DMS 273 (cell line): ENCODE results near the gene ZNF827.

Experiments used
- DNase-seq: peaks from one replicate; lab custom pipeline; 2025; ENCODE audit not compliant: unreplicated experiment; lab: John Stamatoyannopoulos, UW

The ZNF827 gene

DNA sequence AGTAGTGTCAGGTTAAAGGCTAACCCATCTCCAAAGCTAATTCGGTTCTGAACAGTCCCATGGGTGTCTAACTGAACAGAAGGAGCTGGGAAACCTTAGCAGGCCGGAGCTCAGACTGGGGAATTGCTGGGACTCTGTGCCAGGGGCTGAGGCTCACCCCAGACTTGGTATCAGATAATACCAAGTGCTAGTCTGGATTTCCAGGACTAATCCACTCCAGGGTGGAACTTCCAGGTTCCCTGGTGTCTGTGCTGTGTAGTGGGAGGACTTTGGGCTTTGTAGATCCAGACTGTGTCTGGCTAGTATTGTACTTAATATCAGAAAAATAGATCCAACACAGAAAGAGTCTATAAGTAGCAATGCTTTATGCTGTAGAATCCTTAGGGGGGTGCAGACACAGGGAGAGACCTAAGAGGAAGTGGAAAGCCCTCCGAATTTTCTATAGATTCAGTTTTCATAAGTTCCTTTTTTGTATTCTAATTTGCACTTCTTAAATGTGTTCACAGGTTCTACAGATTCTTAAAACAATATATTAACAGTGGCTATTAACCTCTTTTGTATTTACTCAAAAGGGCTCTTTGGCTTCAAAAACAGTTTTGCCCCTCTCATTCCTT, 4.1 kb downstream of the ZNF827 start:
- peak; percentile 51 for DNase-seq

DNA sequence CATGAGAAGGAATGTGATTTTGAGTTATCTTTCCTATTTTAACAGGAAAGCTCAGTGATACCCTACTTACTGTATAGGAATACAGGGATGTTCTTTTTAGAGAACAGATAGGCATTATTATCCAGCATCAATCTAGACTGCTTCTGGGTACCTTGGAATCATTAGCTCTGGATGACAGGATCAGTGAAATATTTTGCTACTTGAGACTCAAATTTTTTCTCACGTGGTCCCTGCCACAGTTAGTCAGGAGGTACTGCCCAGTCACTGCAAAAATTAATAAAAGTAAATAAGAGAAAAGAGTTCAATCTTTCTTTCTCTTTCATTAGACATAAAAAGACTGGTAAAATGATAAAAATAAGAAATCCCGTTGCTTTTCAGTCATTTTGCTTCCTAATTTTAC, 5.5 kb downstream of the ZNF827 start:
- DNase-seq: no peak

DNA sequence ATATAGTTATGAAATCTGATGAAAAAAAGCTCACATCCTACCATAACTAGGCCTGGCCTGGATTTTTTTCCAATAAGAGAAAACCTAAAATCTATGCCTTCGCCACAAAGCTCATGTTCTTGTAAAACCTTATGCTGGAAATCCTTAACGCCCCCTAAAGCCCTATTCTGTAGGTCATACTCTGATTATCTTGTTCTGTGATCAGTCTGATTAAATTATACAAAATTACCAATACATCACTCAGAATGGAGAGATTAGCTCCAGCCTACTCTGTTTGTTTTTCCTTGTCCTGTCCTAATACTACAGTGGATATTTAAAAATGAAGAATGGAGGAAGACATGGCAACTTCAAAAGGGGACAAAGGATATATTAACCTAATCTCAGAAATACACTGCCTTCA, 7.2 kb downstream of the ZNF827 start:
- DNase-seq: no peak

DNA sequence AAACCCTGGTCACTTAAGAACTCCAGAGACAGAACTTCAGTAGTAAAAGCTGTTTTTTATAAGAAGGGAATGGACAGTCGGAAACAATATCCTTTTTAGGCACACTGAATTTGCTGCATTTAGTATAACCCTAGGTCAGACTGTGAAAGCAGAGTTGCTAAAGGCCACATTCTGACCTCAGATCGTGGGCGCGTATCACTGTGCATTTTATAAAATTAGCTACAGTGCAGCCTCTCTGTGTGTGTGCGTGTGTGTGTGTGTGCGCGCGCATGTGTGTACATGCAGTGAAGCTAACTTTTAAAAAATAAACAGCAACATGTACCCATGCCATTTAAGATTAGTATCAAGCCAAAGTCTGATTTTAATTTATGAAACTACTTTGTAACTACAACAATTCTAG, 8.0 kb downstream of the ZNF827 start:
- no peak for DNase-seq

DNA sequence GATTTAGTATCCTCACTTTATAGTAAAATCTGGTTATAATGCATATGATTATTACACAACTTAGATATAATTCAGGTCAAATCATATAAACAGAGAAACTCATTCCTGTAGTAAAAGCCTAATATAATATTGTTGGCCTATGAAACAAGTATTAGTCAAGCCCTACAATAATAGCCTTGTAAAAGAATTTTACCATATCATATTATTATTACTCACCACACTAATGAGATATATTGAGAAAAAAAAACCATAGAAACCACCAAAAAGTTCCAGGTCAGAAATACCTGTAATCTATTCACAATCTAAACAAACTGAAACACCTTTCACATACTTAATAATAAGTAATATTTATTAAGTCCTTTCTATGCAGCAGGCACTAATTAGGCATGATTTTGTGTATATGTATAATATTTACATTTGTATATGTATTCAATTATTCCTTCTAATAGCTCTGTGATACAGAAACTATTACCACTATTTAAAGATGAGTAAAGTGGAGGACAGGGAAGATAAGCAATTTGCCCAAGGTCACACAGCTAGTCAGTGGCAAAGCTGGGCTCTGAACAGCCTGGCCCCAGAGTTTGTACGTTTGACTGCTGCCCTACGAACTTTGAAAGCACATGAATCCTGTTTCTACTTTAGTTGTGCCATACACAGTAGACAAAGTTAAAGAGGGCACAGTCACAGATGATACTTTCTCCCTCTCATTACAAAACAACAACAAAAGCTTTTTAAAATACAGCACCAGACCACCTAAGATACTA, 9.0 kb downstream of the ZNF827 start:
- DNase-seq: no peak

DNA sequence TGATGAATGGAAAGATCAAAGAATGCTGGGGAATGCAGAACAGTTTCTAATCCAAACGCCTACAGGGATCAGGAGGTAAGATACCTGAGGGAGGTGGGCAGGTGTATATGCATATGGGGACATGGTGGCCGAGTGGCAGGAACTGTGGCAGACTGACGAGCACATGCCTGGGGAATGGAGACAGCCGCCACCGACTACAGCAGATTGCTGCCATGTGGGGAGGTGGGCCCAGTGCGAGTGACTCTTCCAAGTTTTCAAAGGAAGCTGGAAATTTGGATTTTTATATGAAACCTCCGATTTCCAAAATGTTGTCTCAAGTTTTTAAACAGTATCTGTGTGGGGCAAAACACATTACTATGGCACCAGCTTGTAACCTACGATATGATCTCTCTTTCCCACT, 9.9 kb downstream of the ZNF827 start:
- DNase-seq: no peak

DNA sequence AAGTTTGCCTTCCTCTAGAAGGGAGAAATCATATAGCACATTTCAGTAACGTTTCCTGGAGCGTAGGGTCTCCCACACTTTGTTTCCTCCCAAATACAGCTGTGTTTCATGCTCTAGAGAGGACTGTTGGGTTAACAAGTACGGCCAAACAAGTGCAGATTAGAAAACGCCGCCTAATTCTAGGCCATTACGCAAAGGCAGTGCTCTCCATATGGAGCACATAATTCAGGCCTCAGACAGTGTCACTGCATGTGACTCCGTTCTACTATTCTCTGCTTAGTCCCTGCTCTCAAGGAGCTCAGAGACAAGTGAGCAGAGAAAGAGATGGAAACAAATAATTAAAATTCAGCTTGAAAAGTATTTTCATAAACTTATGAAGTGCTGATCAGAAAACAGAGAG, 11.6 kb downstream of the ZNF827 start:
- no peak for DNase-seq

DNA sequence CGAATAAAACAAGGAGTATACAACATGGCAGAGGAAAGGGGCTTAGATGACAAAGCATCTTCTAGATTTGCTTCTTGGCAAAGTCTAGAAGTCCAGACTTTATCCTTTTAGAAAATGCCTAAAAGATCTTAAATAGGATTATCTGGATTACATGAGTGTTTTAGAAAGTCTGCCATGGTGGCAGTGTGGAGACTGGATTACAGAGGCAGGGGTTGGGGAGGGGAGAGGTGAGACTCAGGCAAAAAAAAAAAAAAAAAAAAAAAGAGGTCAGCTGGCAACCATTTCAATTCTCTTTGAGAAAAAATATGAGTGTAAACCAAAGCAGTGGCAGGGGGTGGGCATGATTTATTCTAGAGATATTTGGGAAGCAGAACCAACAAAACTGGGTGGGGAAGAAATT, 17.4 kb downstream of the ZNF827 start:
- DNase-seq: no peak

DNA sequence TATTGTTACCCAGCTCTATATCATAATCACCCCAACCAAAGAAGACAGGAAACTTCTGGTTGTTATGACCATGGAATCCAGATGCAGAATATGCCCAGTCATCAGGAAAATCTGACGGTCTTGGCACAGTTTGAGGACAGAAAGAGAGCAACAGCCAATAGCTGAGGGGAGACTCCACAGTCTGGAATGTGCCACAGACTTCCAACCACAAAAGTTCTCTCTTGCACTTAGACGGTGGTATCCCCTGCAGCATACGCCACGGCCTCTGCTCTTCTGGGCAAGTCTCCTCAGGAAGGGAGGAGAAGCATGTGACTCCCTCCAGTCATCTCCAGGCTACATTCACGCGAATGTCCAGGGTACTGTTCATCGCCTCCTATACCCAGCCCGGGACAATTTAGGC, 18.4 kb downstream of the ZNF827 start:
- no peak for DNase-seq

DNA sequence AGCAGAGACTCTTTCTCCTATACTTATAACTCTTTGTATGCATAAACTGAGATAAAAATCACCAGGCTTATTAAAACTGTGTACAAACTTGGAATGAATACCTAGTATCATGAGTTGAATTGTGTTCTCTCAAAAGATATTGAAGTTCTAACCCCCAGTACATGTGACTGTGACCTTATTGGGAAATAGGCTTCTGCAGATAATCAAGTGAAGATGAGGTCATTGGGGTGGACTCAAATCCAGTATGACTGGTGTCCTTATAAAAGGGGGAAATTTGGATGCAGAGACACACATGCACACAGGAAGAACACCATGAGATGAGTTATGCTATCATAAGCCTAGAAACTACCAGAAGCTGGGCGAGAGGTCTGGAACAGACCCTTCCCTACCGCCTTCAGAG, 26.2 kb downstream of the ZNF827 start:
- DNase-seq: no peak

DNA sequence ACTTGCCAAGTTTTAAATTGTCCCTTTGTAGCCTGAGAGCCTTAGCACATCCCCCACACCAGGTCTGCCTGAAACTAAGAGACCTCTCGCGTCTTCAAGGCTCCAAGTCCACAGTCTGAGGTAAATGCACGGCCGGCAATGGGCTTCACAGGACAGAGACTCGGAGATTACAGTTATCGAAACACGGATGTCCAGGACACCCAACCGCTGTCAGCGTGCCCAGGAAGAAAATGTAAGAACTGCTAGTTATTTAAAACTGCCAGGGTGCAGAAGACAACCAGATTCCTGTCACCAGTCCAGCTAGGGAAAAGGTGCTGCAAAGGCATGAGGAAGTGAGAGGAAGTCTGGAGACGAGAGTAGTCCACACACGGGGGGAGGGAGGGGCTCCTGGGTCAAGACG, 28.9 kb downstream of the ZNF827 start:
- DNase-seq: no peak

DNA sequence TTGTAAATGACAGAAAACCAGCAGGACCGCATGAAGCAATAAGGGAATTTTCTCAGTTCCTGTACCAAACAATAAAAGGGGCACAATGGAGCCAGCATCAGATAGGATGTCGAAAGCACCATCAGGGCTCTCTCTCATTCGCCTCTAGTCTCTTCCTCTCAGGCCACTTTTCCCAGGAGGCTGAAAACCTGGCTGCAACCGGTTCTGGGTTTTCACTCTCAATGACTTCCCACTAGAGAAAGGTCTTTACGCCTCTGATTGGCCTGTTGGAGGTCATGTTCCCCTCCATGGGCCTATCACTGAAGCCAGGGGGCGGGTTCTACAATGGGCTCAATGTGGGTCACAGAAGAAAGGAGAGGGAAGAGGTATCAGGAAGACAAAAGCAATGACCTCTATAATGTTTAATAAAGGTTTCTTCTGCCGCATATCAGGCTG, 29.3 kb downstream of the ZNF827 start:
- DNase-seq: peak; percentile 8

DNA sequence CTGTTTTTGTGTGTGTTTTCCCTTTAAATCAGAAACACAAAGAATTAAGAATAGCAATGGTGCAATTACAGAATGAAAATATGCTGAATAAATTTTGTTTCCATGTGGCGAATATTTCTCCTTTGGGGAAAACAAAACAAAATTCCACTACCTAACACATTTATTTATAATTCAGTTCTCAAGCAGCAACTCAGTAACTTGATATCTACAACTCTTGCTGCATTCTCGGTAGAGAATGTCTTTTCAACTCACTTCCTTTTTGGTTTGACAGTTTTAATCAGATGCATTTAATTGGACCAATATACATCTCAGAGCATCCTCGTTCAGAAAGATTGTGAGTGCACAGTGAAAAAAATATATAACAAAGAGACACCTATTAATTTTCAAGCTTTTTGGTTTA, 30.8 kb downstream of the ZNF827 start:
- DNase-seq: no peak

DNA sequence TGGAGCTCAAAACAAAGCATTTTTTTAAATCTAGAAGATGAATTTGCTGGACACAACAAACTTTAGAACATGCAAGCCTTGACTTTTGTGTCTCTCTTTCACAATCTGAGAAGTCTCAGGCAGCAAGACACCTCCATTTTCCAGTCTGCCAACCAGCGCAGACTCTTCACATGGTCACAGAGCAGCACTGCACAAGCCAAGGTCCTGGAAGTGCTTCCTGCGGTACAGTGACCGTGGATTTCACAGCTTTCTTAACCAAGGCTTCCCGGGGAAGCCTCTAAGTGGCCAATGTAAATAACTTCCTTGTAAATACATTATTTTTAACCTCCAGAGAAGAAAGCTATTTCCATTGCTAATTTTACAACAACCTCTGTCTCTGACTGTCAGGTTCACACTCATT, 31.2 kb downstream of the ZNF827 start:
- no peak for DNase-seq

DNA sequence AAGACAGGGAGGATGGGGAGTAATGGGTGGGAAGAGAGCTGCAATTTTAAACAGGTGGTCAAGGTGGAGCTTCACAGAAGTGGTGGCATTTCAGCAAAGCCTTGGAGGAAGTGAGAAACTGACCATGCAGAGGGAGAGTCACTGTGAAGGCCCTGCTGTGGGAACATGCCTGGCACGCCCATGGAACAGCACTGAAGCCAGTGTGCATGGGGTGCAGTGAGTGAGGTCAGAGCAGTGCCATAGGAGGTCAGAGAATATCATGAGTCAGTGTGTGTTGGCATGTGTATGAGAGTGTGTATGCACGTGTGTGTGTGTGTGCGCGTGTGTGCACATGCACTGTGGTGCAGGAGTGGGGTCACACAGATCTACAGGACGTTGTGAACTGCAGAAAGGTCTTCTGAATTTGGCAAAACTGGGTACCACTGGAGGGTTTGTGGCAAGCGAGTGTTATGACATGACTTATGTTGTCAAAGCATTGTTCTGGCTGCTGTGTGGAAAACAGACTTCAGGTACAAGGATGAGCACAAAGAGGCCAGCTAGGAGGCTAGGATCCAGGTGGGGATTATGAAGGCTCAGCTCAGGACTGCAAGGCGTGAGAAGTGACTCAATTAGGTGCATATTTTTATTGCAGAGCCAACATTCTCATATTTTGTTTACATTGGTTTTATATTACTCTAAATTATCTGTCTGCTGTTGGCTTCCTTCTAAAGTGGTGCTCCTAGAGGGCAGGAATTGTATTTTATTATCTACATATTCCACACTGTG, 34.0 kb downstream of the ZNF827 start:
- DNase-seq: no peak

DNA sequence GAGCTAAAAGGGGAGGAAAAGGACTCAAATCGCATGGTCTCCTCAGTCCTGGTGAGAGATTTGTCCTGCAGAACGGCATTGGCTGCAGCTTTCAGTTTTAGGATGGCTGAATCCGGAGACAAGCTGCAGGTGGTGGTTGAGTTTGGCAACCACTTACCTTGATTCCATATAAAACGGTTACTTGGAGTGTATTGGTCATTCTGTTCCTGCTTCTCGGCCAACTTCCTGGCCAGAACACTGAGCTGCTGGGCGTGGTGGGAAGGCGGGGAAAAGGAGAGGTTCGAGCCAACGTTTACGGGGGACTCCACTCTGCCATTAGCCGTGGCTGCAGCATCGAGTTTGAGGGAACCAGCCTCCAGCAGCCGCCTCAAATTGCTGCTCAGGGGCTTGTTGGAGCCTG, 36.1 kb downstream of the ZNF827 start:
- no peak for DNase-seq

DNA sequence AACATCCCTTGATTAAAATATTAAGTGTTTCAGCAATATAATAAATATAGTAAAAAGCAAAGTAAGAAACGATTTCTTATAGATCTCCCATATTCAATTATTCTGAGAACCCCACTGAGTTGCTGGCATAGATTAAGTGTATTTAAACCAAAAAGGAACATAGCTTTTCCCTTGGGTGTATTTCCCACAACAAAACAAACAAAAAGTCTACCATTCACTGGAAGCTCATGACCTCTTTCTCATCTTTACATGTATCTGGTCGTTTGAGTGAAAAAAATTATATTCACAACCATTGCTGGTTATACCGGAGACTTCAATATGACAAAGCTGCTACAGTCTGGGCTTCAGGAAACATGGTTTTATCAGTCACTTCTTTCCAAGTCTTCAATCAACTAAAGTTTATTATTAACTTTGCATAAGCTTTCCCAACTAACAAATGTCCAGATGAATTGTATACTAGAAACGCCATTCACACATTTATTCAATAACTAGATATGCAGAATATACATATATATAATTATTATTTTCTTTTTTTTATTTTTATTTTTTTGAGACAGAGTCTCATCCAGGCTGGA, 38.6 kb downstream of the ZNF827 start:
- DNase-seq: no peak

DNA sequence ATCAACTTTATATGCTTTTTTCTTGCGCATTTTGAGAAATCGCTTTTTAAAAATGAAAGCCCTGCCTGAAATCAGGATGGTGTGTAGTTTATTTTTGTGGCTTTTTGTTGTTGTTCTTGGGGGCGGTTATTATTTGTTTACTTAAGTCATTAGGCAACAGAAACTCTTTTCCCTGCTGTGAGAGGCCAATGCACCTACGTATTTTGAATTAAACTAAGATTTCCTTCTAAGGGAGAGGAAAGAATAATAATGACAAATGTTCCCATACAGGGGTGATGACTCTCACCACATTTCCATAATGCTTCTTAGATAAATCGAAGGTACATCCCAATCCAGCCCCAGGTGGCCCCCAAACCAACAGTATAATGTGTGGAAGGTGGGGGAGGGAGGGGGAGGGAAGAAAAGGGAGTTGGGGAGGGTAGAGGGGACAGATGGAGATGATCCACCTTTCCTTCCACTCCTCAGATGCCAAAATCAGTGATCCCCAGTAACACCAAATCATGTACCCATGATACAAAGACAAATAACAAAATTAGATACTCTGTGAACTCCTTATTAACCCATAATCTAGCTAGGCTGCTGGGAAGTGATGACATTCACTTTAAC, 39.6 kb downstream of the ZNF827 start:
- DNase-seq: no peak

DNA sequence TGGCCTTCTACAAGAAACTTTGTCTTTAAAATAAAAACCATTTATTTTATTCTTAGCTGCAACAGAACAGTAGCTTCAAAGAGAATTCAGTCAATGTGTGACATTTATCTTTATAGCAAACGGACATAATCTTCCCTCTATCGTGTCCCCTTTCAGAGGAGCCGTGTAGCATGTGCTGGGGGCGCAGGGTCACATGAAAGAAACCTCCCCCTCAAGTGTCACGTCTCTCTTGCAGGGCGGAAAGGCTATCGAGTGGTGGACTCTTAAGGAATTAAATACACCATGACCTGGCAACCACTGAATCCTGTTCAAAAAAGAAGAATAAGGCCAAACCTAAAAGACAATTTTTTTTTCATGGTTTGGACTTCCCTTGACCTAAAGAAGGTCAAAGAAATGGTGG, 40.2 kb downstream of the ZNF827 start:
- no peak for DNase-seq

DNA sequence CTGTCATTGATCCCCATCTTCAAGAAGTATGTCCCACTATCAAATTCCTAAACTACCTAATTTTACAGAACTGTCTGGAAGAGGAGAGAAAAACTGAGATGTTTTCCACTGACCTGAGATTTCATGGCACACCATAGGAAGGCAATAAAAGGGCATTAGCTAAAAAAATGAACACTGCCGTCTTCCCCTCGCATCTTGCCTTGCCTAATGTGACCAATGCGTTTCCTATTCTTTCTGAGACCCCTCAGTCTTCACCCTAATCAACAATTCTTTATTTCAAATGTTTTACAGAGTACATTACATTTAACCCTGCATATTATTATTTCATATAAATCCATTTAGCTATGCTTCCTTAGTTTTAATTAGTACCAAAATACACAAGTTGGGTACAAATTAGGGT, 43.6 kb downstream of the ZNF827 start:
- DNase-seq: no peak

DNA sequence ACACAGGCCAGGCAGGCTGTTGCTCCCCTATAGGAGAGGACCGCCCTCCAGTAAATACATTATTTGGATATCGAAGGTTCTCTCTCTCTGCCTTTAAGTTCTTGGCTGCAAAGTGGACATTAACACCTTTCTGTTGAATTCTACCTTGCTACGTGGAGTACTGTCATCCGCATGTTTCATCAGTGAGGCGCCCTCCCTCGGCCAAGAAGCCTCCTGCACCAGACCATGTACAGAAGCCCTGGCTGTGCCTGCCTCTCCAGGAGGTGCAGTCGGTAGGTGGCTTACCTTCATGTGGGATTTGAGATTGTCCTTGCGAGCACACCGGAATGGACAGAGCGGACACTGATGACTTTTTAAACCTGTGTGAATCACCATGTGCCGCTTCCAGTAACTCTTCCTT, 46.7 kb downstream of the ZNF827 start:
- no peak for DNase-seq
